Measurements from ENCODE around the gene DOK4. TPM values are rescaled to one million over a fixed set of nuclear protein-coding genes. Genes with fewer than 3 reads are reported as not detected.
A peak's percentile ranks its signal among the peaks of the same experiment; 100 is the strongest.

DOK4 gene
- total and polyA plus RNA-seq, 2 donors (not counting 1 experiment from before 2014, with no cell fraction given), result 1.6 to 2.5 TPM

GRCh38 chr16:57478396-57479204 lies 7.7 kb downstream of the DOK4 start:
- Histone ChIP-seq H3K27ac (ENCODE audit: low read length in 2 of 2) (no peak overlapping the region), H3K27me3 (replicated peaks in 1 of 4; ENCODE audit: control extremely low read depth in 1 of 4, control insufficient read depth in 3 of 4, insufficient read depth in 4 of 4, low read length in 3 of 4) (peaks cover 0 to 13% (median 0%) of the 10 kb centered on the region in 4 experiments), H3K9ac (ENCODE audit: low read length) (peak overlapping the region; percentile 44), H3K4me1 (ENCODE audit: control insufficient read depth in 2 of 2, insufficient read depth in 2 of 2, low read length in 2 of 2) (peaks cover 33 to 45% of the 10 kb centered on the region in 2 donors), H3K79me2 (ENCODE audit: control insufficient read depth, insufficient read depth, low read length) (no peaks in the 10 kb centered on the region), H3K4me2 (replicated peaks; ENCODE audit: low read depth, low read length, poor library complexity, severe bottlenecking) (peak overlapping the region; percentile 63), H2AFZ (ENCODE audit: insufficient read depth, low read depth, low read length, poor library complexity, severe bottlenecking) (peak overlapping the region; percentile 38), H3K9me3 (ENCODE audit: control extremely low read depth in 1 of 3, control insufficient read depth in 2 of 3, insufficient read depth in 1 of 3, low read length in 2 of 3) (no peaks in the 10 kb centered on the region), H3K4me3 (ENCODE audit: control extremely low read depth in 1 of 5, extremely low read depth in 1 of 5, insufficient read depth in 1 of 5, low read depth in 2 of 5, low read length in 4 of 5) (peak overlapping the region in 1 of 5 experiments; percentile 8), H3K36me3 (replicated peaks in 1 of 2; ENCODE audit: control extremely low read depth in 1 of 2, control insufficient read depth in 1 of 2, extremely low read depth in 1 of 2, insufficient read depth in 2 of 2, low read length in 1 of 2) (no peaks in the 10 kb centered on the region), H4K20me1 (ENCODE audit: control insufficient read depth, insufficient read depth, low read length, poor library complexity, severe bottlenecking) (no peaks in the 10 kb centered on the region)
- H3K27ac Mint-ChIP-seq, result no peak overlapping the region
- ATAC-seq (ENCODE audit: low read depth) (peak; percentile 28), DNase-seq (peak; percentile 58)
- peak overlapping the region; percentile 78 for H3K4me3 Mint-ChIP-seq
- peaks cover 14% of the 10 kb centered on the region for H3K27me3 Mint-ChIP-seq
- ChIA-PET POLR2A (no interaction called here), CTCF (interaction anchor here (0.8 to 1.5 kb wide), 4 partner anchors 11 to 98 kb away, joined by 3 to 6 read pairs (median 4); no protein-coding TSS in a partner anchor)
- H3K4me1 Mint-ChIP-seq, result peaks cover 33% of the 10 kb centered on the region
- intact Hi-C loops (cut with micrococcal nuclease), result loop anchor here (2.0 to 5.0 kb wide), 3 partner anchors 16 to 170 kb away; partner anchors contain the start of gene POLR2C
- TF ChIP-seq CTCF (IDR thresholded peaks at IDR 0.05), result no peak
- no peak for TF ChIP-seq EZH2 (IDR thresholded peaks at IDR 0.05; ENCODE audit: borderline replicate concordance, insufficient read depth, low read depth, low read length, poor library complexity, severe bottlenecking)
- 32% methylated on average over 11 of the region's 15 CpGs for WGBS (ENCODE audit: insufficient coverage)
- no peaks in the 10 kb centered on the region for H3K9me3 Mint-ChIP-seq (ENCODE audit: insufficient read depth)
